Neural progenitor cell (in vitro differentiated cells): ENCODE results near the gene KCTD11.

ENCODE experiments used
- EZH2 ChIP-seq: fragments of 200-600 bp; sonication (generic); IDR thresholded peaks from 2 replicates; pipeline ENCODE4 v1.6.1; 2017; ENCODE audit warnings: antibody characterized with exemption, mild to moderate bottlenecking, moderate library complexity
- EZH2phosphoT487 ChIP-seq: fragments of 200-600 bp; sonication (generic); IDR thresholded peaks from 2 replicates; pipeline ENCODE4 v1.6.1; 2017; ENCODE audit warnings: antibody characterized with exemption
- TF ChIP-seq, protein P1 (sequence below): fragments of 200-600 bp; sonication (generic); IDR thresholded peaks from 2 replicates; pipeline ENCODE4 v1.5.1; 2017; ENCODE audit warnings: antibody characterized with exemption, mild to moderate bottlenecking

DNA sequence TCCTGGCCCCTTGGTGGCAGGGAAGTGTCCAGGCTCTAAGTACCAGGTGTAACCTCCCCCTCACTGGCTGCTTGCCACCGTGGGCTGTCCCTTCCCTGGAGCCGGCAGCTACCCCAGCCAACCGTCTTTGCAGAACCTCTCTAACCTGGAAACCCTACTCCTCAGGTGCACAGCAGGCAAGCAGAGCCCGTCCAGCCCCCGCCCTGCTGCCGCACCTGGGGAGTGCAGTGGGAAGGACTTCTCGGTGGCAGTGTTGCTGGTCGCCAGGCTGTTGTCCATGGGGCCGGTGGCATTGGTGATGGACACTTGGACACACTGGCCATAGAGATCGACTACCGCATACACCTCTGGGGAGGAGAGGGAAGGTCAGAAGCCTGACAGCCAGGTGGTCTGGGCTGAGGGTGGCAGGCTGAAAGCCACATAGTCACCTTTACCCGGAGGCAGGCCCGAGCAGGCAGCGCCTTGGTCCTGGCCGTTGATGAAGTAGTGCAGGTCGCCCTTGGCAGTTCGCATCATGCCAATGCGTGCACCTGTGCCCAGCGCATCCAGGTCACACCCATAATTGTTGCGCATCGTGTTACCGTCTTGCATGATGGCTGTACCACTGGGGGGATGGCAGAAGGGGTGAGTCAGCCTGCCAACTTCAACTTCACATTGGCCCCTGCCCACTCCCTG, 29.3 kb upstream of the KCTD11 start:
- TF ChIP-seq, protein P1, sequence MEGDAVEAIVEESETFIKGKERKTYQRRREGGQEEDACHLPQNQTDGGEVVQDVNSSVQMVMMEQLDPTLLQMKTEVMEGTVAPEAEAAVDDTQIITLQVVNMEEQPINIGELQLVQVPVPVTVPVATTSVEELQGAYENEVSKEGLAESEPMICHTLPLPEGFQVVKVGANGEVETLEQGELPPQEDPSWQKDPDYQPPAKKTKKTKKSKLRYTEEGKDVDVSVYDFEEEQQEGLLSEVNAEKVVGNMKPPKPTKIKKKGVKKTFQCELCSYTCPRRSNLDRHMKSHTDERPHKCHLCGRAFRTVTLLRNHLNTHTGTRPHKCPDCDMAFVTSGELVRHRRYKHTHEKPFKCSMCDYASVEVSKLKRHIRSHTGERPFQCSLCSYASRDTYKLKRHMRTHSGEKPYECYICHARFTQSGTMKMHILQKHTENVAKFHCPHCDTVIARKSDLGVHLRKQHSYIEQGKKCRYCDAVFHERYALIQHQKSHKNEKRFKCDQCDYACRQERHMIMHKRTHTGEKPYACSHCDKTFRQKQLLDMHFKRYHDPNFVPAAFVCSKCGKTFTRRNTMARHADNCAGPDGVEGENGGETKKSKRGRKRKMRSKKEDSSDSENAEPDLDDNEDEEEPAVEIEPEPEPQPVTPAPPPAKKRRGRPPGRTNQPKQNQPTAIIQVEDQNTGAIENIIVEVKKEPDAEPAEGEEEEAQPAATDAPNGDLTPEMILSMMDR = no peak
- TF ChIP-seq EZH2 = no peak
- no peak for TF ChIP-seq EZH2phosphoT487
